IPS-18a (cell line): ENCODE data around the gene RRN3.
"Not testable (repeated sequence)": the region's sequence is repeated elsewhere in the genome, so short reads cannot be mapped to it uniquely, and the experiment has no call there.

Experiments used
- H3K27ac ChIP-seq: one replicate; pipeline ENCODE4 v1.5.1; 2013; ENCODE audit warnings: low read length
- H3K27me3 ChIP-seq: one replicate; pipeline ENCODE4 v1.6.1; 2013; ENCODE audit warnings: mild to moderate bottlenecking, low read length; ENCODE audit not compliant: control insufficient read depth, insufficient read depth
- H3K36me3 ChIP-seq: one replicate; pipeline ENCODE4 v1.6.1; 2013; ENCODE audit warnings: low read depth, low read length; ENCODE audit not compliant: control insufficient read depth
- H3K4me1 ChIP-seq: one replicate; pipeline ENCODE4 v1.6.1; 2013; ENCODE audit warnings: low read depth, low read length; ENCODE audit not compliant: control insufficient read depth
- H3K4me3 ChIP-seq: one replicate; pipeline ENCODE4 v1.5.1; 2013; ENCODE audit warnings: low read length
- H3K9ac ChIP-seq: one replicate; pipeline ENCODE4 v1.6.1; 2013; ENCODE audit warnings: mild to moderate bottlenecking, low read length, moderate library complexity
- H3K9me3 ChIP-seq: one replicate; pipeline ENCODE4 v1.6.1; 2013; ENCODE audit warnings: low read depth, low read length; ENCODE audit not compliant: control insufficient read depth

RRN3 gene

GRCh38 chr16:15093955-15094827, at the start of gene RRN3:
RRN3 (minus strand) TSS chr16:15094272; CDS start chr16:15094233, 39 bp downstream.
- Histone ChIP-seq H3K9ac (peak within 1 kb of the TSS; percentile 83), H3K27ac (peak within 1 kb of the TSS; percentile 78)

GRCh38 chr16:15143601-15144091, 49.6 kb upstream of the RRN3 start:
- H3K36me3 ChIP-seq, H3K9ac ChIP-seq, H3K27me3 ChIP-seq, H3K9me3 ChIP-seq, H3K4me1 ChIP-seq, H3K27ac ChIP-seq, H3K4me3 ChIP-seq: not testable (repeated sequence)

More at GRCh38 chr16:15093955-15094827, at the start of gene RRN3:
- H3K27me3 ChIP-seq, H3K4me1 ChIP-seq, H3K9me3 ChIP-seq: not testable (repeated sequence)
- H3K36me3 ChIP-seq = peaks cover 17% of the 10 kb centered on the region
- peak within 1 kb of the TSS; percentile 88 for H3K4me3 ChIP-seq

- H3K4me1 ChIP-seq, H3K27me3 ChIP-seq, H3K4me3 ChIP-seq, H3K9ac ChIP-seq, H3K9me3 ChIP-seq, H3K36me3 ChIP-seq, H3K27ac ChIP-seq: not testable (repeated sequence)
Measured at GRCh38 chr16:15142891-15143600, 49.0 kb upstream of the RRN3 start.

- not testable (repeated sequence) for H3K27me3 ChIP-seq, H3K27ac ChIP-seq, H3K9ac ChIP-seq, H3K9me3 ChIP-seq, H3K4me1 ChIP-seq, H3K4me3 ChIP-seq, H3K36me3 ChIP-seq
Measured at GRCh38 chr16:15142107-15142890, 48.2 kb upstream of the RRN3 start.

GRCh38 chr16:15141586-15141985, 47.5 kb upstream of the RRN3 start:
- H3K9me3 ChIP-seq = no peaks in the 10 kb centered on the region
- H3K9ac ChIP-seq = no peak overlapping the region
- no peaks in the 10 kb centered on the region for H3K36me3 ChIP-seq
- H3K27me3 ChIP-seq = no peaks in the 10 kb centered on the region
- peaks cover 6% of the 10 kb centered on the region for H3K4me1 ChIP-seq
- H3K4me3 ChIP-seq = no peak overlapping the region
- H3K27ac ChIP-seq = no peak overlapping the region

- not testable (repeated sequence) for H3K4me3 ChIP-seq, H3K4me1 ChIP-seq, H3K9me3 ChIP-seq, H3K9ac ChIP-seq, H3K36me3 ChIP-seq, H3K27me3 ChIP-seq, H3K27ac ChIP-seq
Measured at GRCh38 chr16:15140444-15141365, 46.6 kb upstream of the RRN3 start.

- H3K27me3 ChIP-seq, H3K4me1 ChIP-seq, H3K27ac ChIP-seq, H3K9ac ChIP-seq, H3K4me3 ChIP-seq, H3K36me3 ChIP-seq, H3K9me3 ChIP-seq: not testable (repeated sequence)
Measured at GRCh38 chr16:15137514-15137913, 43.4 kb upstream of the RRN3 start.

- not testable (repeated sequence) for H3K4me1 ChIP-seq, H3K9ac ChIP-seq, H3K9me3 ChIP-seq, H3K27ac ChIP-seq, H3K27me3 ChIP-seq, H3K4me3 ChIP-seq, H3K36me3 ChIP-seq
Measured at GRCh38 chr16:15135483-15136360, 41.6 kb upstream of the RRN3 start.

- not testable (repeated sequence) for H3K27me3 ChIP-seq, H3K4me3 ChIP-seq, H3K36me3 ChIP-seq, H3K27ac ChIP-seq, H3K9ac ChIP-seq, H3K9me3 ChIP-seq, H3K4me1 ChIP-seq
Measured at GRCh38 chr16:15134752-15135482, 40.8 kb upstream of the RRN3 start.

- H3K9me3 ChIP-seq, H3K27ac ChIP-seq, H3K9ac ChIP-seq, H3K4me1 ChIP-seq, H3K27me3 ChIP-seq, H3K4me3 ChIP-seq, H3K36me3 ChIP-seq: not testable (repeated sequence)
Measured at GRCh38 chr16:15133554-15133953, 39.5 kb upstream of the RRN3 start.
